Activated CD4-positive, CD25-positive, alpha-beta regulatory T cell treated with anti-CD3 and anti-CD28 coated beads, Interleukin-2, amount 50 U/mL, for 24 hours (primary cell): ENCODE measurements around the gene RXFP3.
"Not testable (repeated sequence)": the region's sequence is repeated elsewhere in the genome, so short reads cannot be mapped to it uniquely, and the experiment has no call there.

Experiments
- ATAC-seq, 2 donors: fragments of 150-1000 bp; cut with Tn5 transposase; one replicate each; pipeline ENCODE4 v1.10.0; 2021; ENCODE audit warnings: mild to moderate bottlenecking in 1 of 2, moderate library complexity in 1 of 2

The RXFP3 gene, protein sequence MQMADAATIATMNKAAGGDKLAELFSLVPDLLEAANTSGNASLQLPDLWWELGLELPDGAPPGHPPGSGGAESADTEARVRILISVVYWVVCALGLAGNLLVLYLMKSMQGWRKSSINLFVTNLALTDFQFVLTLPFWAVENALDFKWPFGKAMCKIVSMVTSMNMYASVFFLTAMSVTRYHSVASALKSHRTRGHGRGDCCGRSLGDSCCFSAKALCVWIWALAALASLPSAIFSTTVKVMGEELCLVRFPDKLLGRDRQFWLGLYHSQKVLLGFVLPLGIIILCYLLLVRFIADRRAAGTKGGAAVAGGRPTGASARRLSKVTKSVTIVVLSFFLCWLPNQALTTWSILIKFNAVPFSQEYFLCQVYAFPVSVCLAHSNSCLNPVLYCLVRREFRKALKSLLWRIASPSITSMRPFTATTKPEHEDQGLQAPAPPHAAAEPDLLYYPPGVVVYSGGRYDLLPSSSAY

DNA sequence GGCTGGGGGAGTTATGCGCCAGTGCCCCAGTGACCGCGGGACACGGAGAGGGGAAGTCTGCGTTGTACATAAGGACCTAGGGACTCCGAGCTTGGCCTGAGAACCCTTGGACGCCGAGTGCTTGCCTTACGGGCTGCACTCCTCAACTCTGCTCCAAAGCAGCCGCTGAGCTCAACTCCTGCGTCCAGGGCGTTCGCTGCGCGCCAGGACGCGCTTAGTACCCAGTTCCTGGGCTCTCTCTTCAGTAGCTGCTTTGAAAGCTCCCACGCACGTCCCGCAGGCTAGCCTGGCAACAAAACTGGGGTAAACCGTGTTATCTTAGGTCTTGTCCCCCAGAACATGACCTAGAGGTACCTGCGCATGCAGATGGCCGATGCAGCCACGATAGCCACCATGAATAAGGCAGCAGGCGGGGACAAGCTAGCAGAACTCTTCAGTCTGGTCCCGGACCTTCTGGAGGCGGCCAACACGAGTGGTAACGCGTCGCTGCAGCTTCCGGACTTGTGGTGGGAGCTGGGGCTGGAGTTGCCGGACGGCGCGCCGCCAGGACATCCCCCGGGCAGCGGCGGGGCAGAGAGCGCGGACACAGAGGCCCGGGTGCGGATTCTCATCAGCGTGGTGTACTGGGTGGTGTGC, at the start of gene RXFP3:
RXFP3 (plus strand) TSS at position 6 of the 636 bp plus-strand sequence; CDS start at position 361, 355 bp downstream.
- no peak for ATAC-seq

DNA sequence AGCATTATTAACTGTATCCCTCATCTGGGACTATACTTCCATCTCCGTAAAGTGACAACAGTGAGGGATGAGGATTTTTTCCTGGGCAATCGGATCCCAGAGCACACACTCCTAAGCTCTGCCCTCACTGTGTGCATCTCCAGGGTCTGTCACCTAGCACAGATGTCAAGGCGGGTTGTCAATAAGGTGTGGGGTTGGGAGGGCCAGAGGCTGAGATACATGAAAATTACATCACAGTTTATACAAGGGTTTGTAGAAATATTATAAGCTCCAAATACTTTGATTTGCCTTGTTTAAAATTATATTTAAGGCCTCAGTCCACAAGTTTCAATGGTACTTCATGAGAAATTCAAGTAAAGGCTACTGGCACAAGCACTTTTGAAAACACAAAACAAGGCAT, 48.9 kb upstream of the RXFP3 start:
- ATAC-seq = no peak

DNA sequence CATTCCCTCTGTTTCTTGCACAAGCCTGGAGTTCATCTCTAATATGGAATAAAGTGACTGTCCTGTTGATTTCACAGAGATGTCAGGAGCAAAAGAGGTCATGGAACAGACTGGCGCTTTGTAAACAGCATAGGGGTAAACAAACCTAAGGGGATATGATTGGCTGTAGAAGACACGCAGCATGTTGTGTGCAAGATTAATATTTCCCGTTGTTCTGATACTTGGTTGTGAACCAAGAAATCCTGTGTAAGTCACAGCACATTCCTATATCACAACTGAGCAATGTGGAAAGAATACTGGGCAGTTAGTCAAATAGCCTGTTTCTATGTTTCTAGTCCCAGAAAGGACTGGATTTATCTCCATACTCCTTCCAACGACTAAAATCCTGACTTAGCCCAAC, 47.6 kb upstream of the RXFP3 start:
- ATAC-seq = no peak

DNA sequence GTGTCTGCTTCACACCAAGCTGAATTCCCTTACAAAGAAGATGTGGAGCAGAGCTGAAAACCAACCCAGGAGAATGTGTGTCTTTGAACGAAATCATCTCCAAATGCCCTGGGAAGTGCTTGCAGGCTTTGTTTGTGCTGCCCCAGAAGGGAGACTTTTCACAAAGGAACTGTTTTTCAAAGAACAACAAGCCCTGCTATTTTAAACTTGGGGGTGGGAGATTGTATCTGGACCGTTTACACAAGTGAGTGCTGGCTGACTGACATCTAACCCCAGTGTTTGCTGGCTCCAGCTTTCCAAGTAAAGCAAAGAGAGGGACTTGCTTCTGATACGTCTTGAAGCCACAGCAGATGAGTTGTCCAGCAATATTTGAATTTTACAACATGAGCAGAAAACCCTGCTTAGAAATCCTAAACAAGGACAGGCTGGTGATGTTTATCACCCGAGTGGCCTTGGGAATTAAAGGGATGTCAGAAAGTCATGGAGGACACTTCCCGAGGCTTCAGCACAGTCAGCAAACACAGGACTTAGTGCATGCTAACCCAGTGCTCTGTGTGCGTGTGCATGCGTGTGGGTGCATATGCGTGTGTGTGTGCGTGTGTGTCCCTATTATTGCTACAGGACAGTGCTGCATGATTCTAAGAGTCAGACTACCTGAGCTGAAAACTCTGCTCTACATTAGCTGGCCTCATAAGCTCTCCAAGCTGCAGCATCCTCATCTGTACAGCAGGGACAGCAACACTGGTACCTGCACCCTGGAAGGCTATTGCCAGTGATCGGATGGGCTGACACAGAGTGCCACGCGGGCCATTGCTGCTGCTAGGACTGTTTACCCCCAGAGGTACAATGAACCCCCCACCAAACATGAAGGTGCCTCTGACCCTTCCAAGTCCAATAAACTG, 45.8 kb upstream of the RXFP3 start:
- ATAC-seq = no peak

DNA sequence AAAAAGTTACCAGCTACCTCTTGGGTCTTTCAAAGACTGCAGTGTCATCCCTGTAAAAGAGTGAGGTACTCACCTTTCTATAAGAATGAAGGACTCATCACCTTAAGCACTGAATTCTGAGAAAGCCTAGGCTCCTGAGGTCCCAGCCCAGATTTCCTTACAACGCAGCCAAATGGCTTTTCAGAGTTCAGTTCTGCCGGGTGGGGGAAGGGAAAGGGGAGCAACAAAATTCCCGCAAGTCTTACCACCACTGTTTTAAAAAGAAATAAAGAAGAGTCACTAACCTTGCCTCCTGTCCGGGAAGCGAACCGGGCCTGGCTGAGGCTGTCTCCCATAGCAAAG, 44.8 kb upstream of the RXFP3 start:
- ATAC-seq = no peak

DNA sequence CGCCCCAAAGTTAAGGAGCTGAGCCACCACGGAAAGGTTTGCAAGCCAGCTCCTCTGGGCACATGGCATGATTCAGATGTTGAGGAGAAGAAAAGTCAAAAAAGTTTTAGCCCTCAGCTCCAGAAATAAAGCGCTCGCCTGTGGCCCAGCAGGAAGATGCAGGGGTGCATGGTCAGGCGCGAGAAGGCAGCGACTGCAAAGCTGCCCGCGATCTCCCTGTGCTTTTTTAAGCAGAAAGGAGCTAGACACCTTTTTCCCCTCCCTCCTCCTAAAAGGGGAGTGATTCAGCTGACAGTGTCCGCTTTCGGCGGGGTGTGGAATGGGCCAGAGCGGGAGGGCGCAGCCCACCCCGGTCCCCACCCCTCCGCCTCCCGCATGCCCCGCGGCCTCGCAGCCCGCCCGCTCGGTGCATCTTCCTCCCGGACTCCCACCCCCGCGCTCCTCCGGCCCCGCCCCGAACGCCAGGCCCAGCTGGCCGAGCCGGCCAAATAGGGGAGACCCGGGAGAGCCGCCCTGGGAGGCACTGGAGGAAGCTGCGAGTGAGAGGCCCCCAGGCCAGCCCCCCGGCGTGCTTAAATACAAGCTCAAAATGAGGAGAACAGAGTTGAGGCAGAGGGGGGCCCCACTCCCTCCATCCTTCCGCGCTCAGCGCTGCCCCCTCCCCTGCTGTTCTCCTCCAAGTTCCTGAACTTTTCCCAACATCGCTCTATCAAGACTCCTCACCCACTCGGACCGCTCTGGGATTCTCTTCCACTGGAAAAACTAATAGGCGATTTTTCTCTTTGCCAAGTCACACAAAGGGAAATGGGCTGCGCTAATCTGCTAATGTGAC, 44.2 kb upstream of the RXFP3 start, which contains the start of gene ADAMTS12:
ADAMTS12 (minus strand) TSS at position 203 of the 832 bp plus-strand sequence; CDS start at position 69, 134 bp downstream.
- ATAC-seq = no peak

DNA sequence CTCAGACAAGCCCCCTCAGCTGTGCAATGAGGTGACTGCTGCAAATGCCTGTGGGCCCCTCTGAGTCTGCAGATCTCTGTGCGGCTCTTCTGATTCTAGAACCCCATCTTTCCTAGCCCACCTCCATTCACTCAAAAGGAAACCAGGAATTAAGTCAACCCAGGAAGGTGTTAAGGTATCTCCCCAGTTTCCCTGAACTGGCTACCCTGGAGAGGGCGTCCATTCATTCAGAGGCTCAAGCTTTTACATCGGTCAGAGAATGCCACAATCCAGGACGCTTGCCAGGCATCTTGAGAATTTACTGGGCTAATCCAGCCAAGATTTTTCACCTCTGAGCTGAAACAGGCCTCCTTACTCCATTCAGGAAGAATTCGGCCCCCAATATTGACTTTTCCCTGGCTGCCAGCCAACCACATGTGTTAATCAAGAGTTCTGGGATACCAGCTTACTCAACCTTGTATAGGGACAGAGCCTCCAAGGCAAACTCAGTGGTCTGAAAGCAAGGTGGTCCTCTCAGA, 43.5 kb upstream of the RXFP3 start:
- ATAC-seq = no peak

DNA sequence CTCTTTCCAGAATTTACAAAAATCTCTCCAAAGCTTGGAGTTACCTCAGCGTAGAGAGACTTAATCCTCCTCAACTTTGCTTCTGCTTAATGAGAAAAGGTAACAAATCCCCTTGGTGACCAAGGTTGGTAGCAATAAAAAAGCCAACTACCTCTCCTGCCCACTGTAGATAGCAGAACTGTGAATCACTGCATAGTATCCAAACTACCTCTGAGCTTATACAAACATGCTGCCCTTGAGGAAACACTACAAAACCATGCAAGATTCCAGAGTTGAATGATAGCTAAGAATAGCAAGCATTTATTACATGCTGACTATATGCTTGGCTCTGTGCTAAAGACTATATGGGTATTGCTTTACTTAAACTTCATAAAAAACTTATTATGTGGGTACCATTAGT, 41.6 kb upstream of the RXFP3 start:
- no peak for ATAC-seq

DNA sequence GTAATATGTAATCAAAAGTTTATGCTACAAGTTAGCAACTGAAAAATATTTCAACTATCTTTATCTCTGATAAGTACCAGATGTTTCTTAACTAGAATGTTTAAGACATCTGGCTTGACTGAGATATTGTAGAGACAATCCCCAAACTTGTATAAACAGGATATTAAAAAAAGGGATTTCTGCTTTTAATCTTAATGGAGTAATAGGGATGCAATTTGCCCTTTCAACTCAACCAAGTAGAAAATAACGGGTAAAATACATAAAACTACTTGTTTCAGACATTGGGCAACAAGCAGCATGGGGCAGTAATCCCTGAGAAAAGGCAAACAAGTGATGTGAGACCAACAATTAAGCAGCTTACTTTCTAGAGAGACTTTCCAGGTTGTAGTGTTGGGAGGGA, 35.0 kb upstream of the RXFP3 start:
- no peak for ATAC-seq

DNA sequence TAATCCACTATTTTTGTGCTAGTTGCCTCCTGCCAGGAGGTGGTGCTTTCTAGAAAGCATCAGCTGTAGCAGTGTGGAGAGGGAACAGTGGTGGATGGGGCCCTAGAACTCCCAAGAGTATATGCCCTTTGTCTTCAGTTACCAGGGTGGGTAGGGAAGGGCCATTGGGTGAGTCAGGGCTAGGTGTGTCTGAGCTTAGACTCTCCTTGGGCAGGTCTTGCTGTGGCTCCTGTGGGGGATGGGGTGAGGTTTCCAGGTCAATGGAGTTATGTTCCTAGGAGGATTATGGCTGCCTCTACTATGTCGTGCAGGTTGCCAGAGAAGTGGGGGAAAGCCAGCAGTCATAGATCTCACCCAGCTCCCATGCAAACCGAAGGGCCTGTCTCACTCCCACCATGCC, 33.1 kb upstream of the RXFP3 start:
- no peak for ATAC-seq

DNA sequence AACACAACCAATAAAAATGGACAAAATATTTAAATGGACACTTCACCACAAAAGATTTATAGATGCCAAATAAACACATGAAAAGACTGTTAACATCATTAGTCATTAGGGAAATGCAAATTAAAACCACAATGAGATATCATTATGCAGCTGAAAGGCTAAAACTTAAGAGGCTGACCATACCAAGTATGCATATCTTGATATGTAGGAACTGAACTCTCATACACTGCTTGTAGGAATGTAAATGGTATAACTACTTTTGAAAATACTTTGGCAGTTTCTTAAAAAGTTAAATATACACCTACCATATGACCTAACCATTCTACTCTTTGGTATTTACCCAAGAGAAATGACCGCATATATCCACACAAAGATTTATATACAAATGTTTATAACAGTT, 30.8 kb upstream of the RXFP3 start:
- ATAC-seq = no peak

DNA sequence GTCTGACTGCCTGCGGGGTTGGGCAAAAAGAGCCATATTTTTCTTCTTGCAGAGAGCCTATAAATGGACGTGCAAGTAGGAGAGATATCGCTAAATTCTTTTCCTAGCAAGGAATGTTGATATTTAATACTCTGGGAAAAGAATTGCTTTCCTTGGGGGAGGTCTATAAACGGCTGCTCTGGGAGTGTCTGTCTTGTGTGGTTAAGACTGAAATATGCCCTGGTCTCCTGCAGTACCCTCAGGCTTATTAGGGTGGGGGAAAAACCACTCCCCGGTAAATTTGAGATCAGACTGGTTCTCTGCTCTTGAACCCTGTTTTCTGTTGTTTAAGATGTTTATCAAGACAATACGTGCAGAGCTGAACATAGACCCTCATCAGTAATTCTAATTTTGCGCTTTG, 29.9 kb upstream of the RXFP3 start:
- ATAC-seq = not testable (repeated sequence)

DNA sequence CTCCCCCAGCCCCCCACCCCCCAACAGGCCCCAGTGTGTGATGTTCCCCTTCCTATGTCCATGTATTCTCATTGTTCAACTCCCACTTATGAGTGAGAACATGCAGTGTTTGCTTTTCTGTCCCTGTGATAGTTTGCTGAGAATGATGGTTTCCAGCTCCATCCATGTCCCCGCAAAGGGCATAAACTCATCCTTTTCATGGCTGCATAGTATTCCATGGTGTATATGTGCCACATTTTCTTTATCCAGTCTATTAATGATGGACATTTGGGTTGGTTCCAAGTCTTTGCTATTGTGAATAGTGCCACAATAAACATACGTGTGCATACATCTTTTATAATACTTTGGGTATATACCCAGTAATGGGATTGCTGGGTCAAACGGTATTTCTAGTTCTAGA, 21.3 kb upstream of the RXFP3 start:
- not testable (repeated sequence) for ATAC-seq

DNA sequence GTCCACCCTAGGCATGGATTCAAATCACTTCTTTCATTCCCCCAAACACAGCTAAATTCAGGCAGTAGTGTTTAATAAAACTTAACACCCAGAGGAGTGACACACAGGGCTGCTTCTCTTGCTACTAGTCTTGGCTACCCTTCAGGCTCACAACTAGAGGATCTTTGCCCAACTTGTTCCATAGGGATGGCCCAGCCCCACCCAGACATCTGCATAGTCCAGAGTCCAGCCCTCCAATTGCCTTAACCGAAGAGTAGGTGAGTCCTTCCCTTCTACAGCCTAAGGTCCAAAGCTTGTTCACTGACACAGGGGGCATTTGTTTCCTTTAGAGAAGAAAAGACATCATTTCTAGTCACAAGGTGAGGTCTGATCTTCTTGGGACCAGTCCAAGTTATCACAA, 15.2 kb upstream of the RXFP3 start:
- no peak for ATAC-seq

DNA sequence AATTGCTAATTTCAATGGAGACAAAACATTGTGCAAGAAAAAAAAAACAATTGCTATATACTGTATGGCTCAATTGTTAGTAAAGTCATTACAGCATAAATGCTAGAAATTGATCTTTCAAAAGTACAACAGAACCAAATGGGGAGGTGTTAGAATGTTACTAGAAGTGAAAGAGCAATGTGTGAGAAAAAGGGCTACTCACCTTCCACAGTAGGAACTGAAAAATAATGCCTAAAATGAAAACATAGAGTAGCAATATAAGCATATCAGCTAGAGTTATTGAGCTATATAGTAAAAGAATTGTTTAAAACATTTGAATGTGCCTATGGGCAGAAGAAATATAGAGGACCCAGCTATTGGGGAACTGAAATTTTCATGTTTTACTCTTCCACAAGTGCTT, 10.9 kb upstream of the RXFP3 start:
- ATAC-seq = no peak

DNA sequence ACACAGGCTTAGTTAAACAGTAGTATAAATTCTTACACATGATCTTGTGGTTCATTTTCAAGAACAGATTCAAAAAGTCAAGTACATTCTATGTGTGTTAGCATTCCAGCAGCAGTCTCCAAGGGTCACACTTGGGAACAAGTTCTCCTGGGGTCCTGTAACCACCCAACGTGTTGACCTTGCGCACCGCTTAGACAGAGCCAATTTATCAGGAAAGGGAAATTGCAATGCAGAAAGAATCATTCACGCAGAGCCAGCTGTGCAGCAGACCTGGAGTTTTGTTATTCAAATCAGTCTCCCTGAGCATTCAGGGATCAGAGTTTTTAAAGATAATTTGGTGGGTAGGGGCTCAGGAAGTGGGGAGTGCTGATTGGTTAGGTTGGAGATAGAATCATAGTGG, 8.5 kb upstream of the RXFP3 start:
- ATAC-seq = no peak

DNA sequence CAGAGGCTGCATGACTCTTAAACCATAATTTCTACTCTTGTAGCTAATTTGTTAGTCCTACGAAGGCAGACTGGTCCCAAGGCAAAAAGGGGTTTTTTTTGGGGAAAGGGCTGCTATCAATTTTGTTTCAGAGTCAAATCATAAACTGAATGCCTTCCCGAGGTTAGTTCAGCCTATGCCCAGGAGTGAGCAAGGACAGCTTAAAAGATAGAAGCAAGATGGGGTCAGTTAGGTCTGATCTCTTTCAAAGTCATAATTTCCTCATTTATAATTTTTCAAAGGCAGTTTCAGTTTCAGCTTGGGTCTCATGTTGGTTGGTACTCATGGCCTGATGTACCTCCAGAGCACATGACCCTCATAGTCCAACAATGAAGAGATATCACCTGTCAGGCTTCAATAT, 7.9 kb upstream of the RXFP3 start:
- no peak for ATAC-seq

DNA sequence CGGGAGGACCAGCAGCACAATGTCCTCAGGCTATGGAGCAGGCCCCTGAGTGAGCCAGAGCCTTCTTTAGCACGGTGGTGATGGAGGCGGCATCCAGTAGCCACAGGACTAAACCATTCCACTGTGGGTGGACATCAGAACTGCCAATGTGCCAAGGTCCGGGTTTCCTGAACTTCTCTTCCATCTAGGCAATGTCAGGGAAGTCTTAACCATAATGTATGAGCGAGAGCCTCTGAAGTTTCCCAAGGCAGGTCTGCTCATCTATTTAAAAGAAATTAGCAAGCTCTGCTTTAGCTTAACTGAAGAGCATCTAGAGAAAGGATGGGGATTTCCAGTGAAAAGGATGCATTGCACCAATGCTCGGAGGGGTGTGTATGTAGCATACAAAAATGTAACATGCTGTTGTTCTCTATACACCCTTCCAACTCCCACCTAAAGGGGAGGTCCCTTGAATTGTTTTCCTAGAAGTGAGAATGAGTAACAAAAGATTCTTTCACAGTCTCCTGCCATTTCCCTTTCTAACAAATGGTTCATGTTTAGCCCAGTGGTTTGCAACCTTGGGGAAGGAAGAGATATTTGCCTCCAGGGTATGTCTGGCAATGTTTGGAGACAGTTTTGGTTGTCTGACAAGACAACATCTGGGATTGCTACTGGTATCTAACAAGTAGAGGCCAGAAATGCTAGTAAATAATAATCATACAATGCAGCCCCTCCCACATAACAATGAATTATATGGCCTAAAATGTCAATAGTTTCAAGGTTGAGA, 6.1 kb upstream of the RXFP3 start:
- ATAC-seq = no peak

DNA sequence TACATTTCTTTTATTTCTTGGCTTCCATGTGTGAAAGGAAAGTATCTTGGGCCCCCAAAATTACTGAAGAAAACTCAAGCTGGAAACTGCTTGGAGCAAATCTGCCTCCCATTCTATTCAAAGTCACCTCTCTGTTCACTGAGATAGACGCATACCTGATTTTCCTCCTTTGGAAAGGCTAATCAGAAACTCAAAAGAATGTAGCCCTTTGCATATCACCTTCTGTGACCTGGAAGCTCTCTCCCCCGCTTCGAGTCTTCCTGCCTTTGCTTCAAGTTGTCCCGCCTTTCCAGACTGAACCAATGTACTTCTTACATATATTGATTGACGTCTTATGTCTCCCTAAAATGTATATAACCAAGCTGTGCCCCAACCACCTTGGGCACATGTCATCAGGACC, 5.0 kb upstream of the RXFP3 start:
- no peak for ATAC-seq

DNA sequence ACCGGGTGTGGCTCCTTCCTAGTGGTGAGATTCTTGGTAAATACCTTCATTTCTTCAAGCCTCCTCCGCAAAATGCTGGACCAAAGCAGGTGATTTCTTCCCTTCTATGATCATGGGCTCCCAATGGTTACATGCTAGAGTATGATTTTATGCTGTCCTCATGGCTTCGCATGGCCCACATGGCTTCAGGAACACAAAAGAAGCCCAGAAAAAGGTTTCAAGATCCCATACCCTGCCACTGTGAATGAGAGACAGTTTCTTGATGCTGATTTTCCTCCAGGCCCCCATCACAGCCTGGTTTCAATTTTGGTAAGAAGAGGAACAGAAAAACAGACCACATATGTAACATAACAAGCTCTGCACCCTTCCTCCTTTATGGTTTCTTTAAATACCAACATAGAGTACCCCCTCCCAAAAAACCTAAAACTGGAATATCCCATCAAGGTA, 2.4 kb upstream of the RXFP3 start:
- ATAC-seq = no peak

DNA sequence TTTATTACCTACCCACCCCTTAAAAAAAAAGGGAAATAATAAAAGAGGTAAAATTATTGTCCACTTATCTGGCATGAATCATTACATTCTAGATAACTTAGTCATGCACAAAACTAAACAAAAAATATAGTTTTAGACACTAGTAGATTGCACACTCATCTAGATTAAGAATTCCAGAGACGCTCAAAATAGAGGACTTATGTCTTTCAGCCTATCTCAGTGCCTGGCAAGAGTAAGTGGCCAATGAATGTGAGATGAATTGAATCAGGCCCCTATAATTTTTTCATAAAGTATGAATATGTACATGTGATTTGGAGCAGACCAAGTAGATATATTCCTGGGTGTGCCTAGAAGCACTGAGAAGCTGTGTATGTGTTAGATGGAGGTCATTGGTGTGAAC, 2.0 kb upstream of the RXFP3 start:
- ATAC-seq = no peak
